Activated naive CD4-positive, alpha-beta T cell treated with anti-CD3 and anti-CD28 coated beads for 36 hours (primary cell): ENCODE measurements around the gene PPFIBP1. TPM values are rescaled to one million over a fixed set of nuclear protein-coding genes. Genes with fewer than 3 reads are reported as not detected.
"Not testable (repeated sequence)": the region's sequence is repeated elsewhere in the genome, so short reads cannot be mapped to it uniquely, and the experiment has no call there.

Experiments used
- CTCF ChIA-PET: fragments of 350-600 bp; sonication (Branson Sonifier 250); formaldehyde crosslinking; loops from one replicate; lab custom pipeline; 2021; ENCODE audit warnings: antibody characterized with exemption; lab: Charles Lee
- DNase-seq: peaks from one replicate; pipeline ENCODE4 v3.0.0-alpha.2; 2020
- H3K27ac Mint-ChIP-seq: one replicate; pipeline ENCODE4 v1.8.0; 2021; ENCODE audit warnings: mild to moderate bottlenecking, mixed read lengths
- H3K27me3 Mint-ChIP-seq: one replicate; pipeline ENCODE4 v1.8.0; 2021; ENCODE audit warnings: low read depth, mixed read lengths
- H3K36me3 Mint-ChIP-seq: one replicate; pipeline ENCODE4 v1.8.0; 2021; ENCODE audit warnings: low read depth, mixed read lengths
- H3K4me1 Mint-ChIP-seq: one replicate; pipeline ENCODE4 v1.8.0; 2021; ENCODE audit warnings: low read depth, mixed read lengths
- H3K4me3 Mint-ChIP-seq: one replicate; pipeline ENCODE4 v1.8.0; 2021; ENCODE audit warnings: mild to moderate bottlenecking, moderate library complexity, mixed read lengths
- H3K9me3 Mint-ChIP-seq: one replicate; pipeline ENCODE4 v1.8.0; 2021; ENCODE audit warnings: mixed read lengths
- intact Hi-C: fragments of 100-400 bp; cut with micrococcal nuclease; formaldehyde crosslinking; loops from one replicate; pipeline ENCODE4 v1.15.1; 2023
- total RNA-seq, 2 experiments: library from RNA; stranded (reverse); gene quantifications; one replicate each; pipeline ENCODE4 v1.2.3, GENCODE V29; 2021

Gene PPFIBP1
- total RNA-seq, 2 experiments from 2014 or later = 43.4 to 43.6 TPM

- not testable (repeated sequence) for H3K4me1 Mint-ChIP-seq
These were observed 118.9 kb downstream of the PPFIBP1 start for GRCh38 chr12:27642892-27643291.

GRCh38 chr12:27644158-27644845 is 120.3 kb downstream of the PPFIBP1 start:
- no peak overlapping the region for H3K27ac Mint-ChIP-seq
- no peaks in the 10 kb centered on the region for H3K36me3 Mint-ChIP-seq
- H3K27me3 Mint-ChIP-seq = no peaks in the 10 kb centered on the region
- no peak overlapping the region for H3K4me3 Mint-ChIP-seq
- DNase-seq = no peak
- H3K4me1 Mint-ChIP-seq = no peaks in the 10 kb centered on the region
- CTCF ChIA-PET = no interaction called here
- no peaks in the 10 kb centered on the region for H3K9me3 Mint-ChIP-seq
- intact Hi-C loops = no loop called here

More at GRCh38 chr12:27642892-27643291, 118.9 kb downstream of the PPFIBP1 start:
- DNase-seq, H3K27ac Mint-ChIP-seq, H3K36me3 Mint-ChIP-seq, H3K4me3 Mint-ChIP-seq, H3K9me3 Mint-ChIP-seq, H3K27me3 Mint-ChIP-seq, intact Hi-C loops: not testable (repeated sequence)
- CTCF ChIA-PET = interaction anchor here (0.6 kb wide), 1 partner anchor 108 kb away, joined by 4 read pairs; no protein-coding TSS in a partner anchor

GRCh38 chr12:27645671-27646070 is 121.7 kb downstream of the PPFIBP1 start:
- no peaks in the 10 kb centered on the region for H3K9me3 Mint-ChIP-seq
- no peak overlapping the region for H3K27ac Mint-ChIP-seq
- intact Hi-C loops = no loop called here
- no peak for DNase-seq
- no peaks in the 10 kb centered on the region for H3K27me3 Mint-ChIP-seq
- no peaks in the 10 kb centered on the region for H3K4me1 Mint-ChIP-seq
- H3K4me3 Mint-ChIP-seq = no peak overlapping the region
- H3K36me3 Mint-ChIP-seq = no peaks in the 10 kb centered on the region
- CTCF ChIA-PET = no interaction called here

- no peaks in the 10 kb centered on the region for H3K27me3 Mint-ChIP-seq
- CTCF ChIA-PET = no interaction called here
- H3K4me1 Mint-ChIP-seq = no peaks in the 10 kb centered on the region
- intact Hi-C loops = no loop called here
- no peak for DNase-seq
- H3K4me3 Mint-ChIP-seq = no peak overlapping the region
- no peaks in the 10 kb centered on the region for H3K36me3 Mint-ChIP-seq
- no peaks in the 10 kb centered on the region for H3K9me3 Mint-ChIP-seq
- no peak overlapping the region for H3K27ac Mint-ChIP-seq
These were observed 122.1 kb downstream of the PPFIBP1 start for GRCh38 chr12:27646149-27646548.

GRCh38 chr12:27650011-27650410 is 126.0 kb downstream of the PPFIBP1 start:
- peaks cover 4% of the 10 kb centered on the region for H3K4me1 Mint-ChIP-seq
- H3K27me3 Mint-ChIP-seq = no peaks in the 10 kb centered on the region
- H3K27ac Mint-ChIP-seq = no peak overlapping the region
- H3K36me3 Mint-ChIP-seq = no peaks in the 10 kb centered on the region
- H3K4me3 Mint-ChIP-seq = no peak overlapping the region
- no peak for DNase-seq
- no peaks in the 10 kb centered on the region for H3K9me3 Mint-ChIP-seq
- CTCF ChIA-PET = interaction anchor here (0.9 to 4.1 kb wide), 4 partner anchors 216 to 266 kb away, joined by 3 to 29 read pairs (median 4); no protein-coding TSS in a partner anchor
- intact Hi-C loops = loop anchor here (5.0 kb wide), 2 partner anchors 52 to 633 kb away; no protein-coding TSS in a partner anchor

- intact Hi-C loops = loop anchor here (5.0 kb wide), 2 partner anchors 51 to 634 kb away; no protein-coding TSS in a partner anchor
- peaks cover 4% of the 10 kb centered on the region for H3K4me1 Mint-ChIP-seq
- no peak overlapping the region for H3K4me3 Mint-ChIP-seq
- CTCF ChIA-PET = interaction anchor here (0.9 to 4.1 kb wide), 4 partner anchors 215 to 266 kb away, joined by 3 to 29 read pairs (median 4); no protein-coding TSS in a partner anchor
- no peaks in the 10 kb centered on the region for H3K36me3 Mint-ChIP-seq
- no peaks in the 10 kb centered on the region for H3K27me3 Mint-ChIP-seq
- no peak for DNase-seq
- H3K9me3 Mint-ChIP-seq = no peaks in the 10 kb centered on the region
- no peak overlapping the region for H3K27ac Mint-ChIP-seq
These were observed 127.2 kb downstream of the PPFIBP1 start for GRCh38 chr12:27651201-27651600.

GRCh38 chr12:27652174-27652763 is 128.3 kb downstream of the PPFIBP1 start:
- intact Hi-C loops = loop anchor here (1.0 to 5.0 kb wide), 6 partner anchors 50 to 635 kb away; no protein-coding TSS in a partner anchor
- peak; percentile 44 for DNase-seq
- no peaks in the 10 kb centered on the region for H3K36me3 Mint-ChIP-seq
- no peak overlapping the region for H3K27ac Mint-ChIP-seq
- no peak overlapping the region for H3K4me3 Mint-ChIP-seq
- peaks cover 4% of the 10 kb centered on the region for H3K4me1 Mint-ChIP-seq
- H3K9me3 Mint-ChIP-seq = no peaks in the 10 kb centered on the region
- no peaks in the 10 kb centered on the region for H3K27me3 Mint-ChIP-seq
- CTCF ChIA-PET = interaction anchor here (0.7 to 4.1 kb wide), 16 partner anchors 11 to 622 kb away, joined by 3 to 29 read pairs (median 3); no protein-coding TSS in a partner anchor

- CTCF ChIA-PET = interaction anchor here (1.6 to 4.1 kb wide), 2 partner anchors 87 to 219 kb away, joined by 3 to 29 read pairs; no protein-coding TSS in a partner anchor
- Mint-ChIP-seq H3K27me3 (no peaks in the 10 kb centered on the region), H3K27ac (no peak overlapping the region), H3K36me3 (no peaks in the 10 kb centered on the region), H3K4me3 (no peak overlapping the region), H3K9me3 (no peaks in the 10 kb centered on the region), H3K4me1 (peaks cover 4% of the 10 kb centered on the region)
- intact Hi-C loops = loop anchor here (2.0 to 5.0 kb wide), 3 partner anchors 49 to 636 kb away; no protein-coding TSS in a partner anchor
- DNase-seq = no peak
These were observed 129.7 kb downstream of the PPFIBP1 start for GRCh38 chr12:27653661-27654060.

GRCh38 chr12:27655476-27655875 is 131.5 kb downstream of the PPFIBP1 start:
- DNase-seq, H3K9me3 Mint-ChIP-seq, H3K36me3 Mint-ChIP-seq: not testable (repeated sequence)

GRCh38 chr12:27657296-27657695 is 133.3 kb downstream of the PPFIBP1 start:
- Mint-ChIP-seq H3K36me3 (peaks cover 7% of the 10 kb centered on the region), H3K4me1 (peaks cover 4% of the 10 kb centered on the region), H3K27me3 (no peaks in the 10 kb centered on the region), H3K4me3 (no peak overlapping the region), H3K9me3 (no peaks in the 10 kb centered on the region), H3K27ac (no peak overlapping the region)
- intact Hi-C loops = no loop called here
- CTCF ChIA-PET = no interaction called here
- no peak for DNase-seq

More at GRCh38 chr12:27655476-27655875, 131.5 kb downstream of the PPFIBP1 start:
- intact Hi-C loops, H3K27ac Mint-ChIP-seq, H3K4me3 Mint-ChIP-seq, H3K4me1 Mint-ChIP-seq, H3K27me3 Mint-ChIP-seq: not testable (repeated sequence)
- CTCF ChIA-PET = interaction anchor here (1.2 kb wide), 1 partner anchor 223 kb away, joined by 5 read pairs; no protein-coding TSS in a partner anchor

GRCh38 chr12:27665704-27666103 is 141.7 kb downstream of the PPFIBP1 start:
- DNase-seq = no peak
- no peak overlapping the region for H3K4me3 Mint-ChIP-seq
- peaks cover 15% of the 10 kb centered on the region for H3K36me3 Mint-ChIP-seq
- H3K27me3 Mint-ChIP-seq = no peaks in the 10 kb centered on the region
- H3K4me1 Mint-ChIP-seq = no peaks in the 10 kb centered on the region
- H3K9me3 Mint-ChIP-seq = no peaks in the 10 kb centered on the region
- intact Hi-C loops = no loop called here
- CTCF ChIA-PET = no interaction called here
- H3K27ac Mint-ChIP-seq = no peak overlapping the region

- intact Hi-C loops = no loop called here
- Mint-ChIP-seq H3K4me3 (no peak overlapping the region), H3K36me3 (peaks cover 14% of the 10 kb centered on the region), H3K27me3 (no peaks in the 10 kb centered on the region), H3K4me1 (no peaks in the 10 kb centered on the region), H3K9me3 (no peaks in the 10 kb centered on the region), H3K27ac (no peak overlapping the region)
- no peak for DNase-seq
- CTCF ChIA-PET = no interaction called here
These were observed 142.5 kb downstream of the PPFIBP1 start for GRCh38 chr12:27666510-27666909.
